ENCODE results near the gene ATG7.
"Not testable (repeated sequence)": the region's sequence is repeated elsewhere in the genome, so short reads cannot be mapped to it uniquely, and the experiment has no call there.

The ATG7 gene

GRCh38 chr3:11405323-11405722 lies 133.1 kb downstream of the ATG7 start:
- no peak overlapping the region for H3K27ac ChIP-seq
- TF ChIP-seq CTCF (IDR thresholded peaks at IDR 0.05) = no peak
- DNase-seq (ENCODE audit: low spot score) = no peak
- H3K4me3 ChIP-seq = no peak overlapping the region

GRCh38 chr3:11407644-11408043 lies 135.4 kb downstream of the ATG7 start:
- no peak for DNase-seq (ENCODE audit: low spot score)
- TF ChIP-seq CTCF (IDR thresholded peaks at IDR 0.05) = no peak
- no peak overlapping the region for H3K27ac ChIP-seq
- no peak overlapping the region for H3K4me3 ChIP-seq

GRCh38 chr3:11408324-11408859 lies 136.2 kb downstream of the ATG7 start:
- not testable (repeated sequence) for DNase-seq (ENCODE audit: low spot score); H3K4me3 ChIP-seq; H3K27ac ChIP-seq

GRCh38 chr3:11410564-11410963 lies 138.4 kb downstream of the ATG7 start:
- TF ChIP-seq CTCF (IDR thresholded peaks at IDR 0.05) = no peak
- H3K27ac ChIP-seq = no peak overlapping the region
- no peak overlapping the region for H3K4me3 ChIP-seq
- DNase-seq (ENCODE audit: low spot score) = no peak

- H3K4me3 ChIP-seq = no peak overlapping the region
- no peak for TF ChIP-seq CTCF (IDR thresholded peaks at IDR 0.05)
- DNase-seq (ENCODE audit: low spot score) = no peak
- no peak overlapping the region for H3K27ac ChIP-seq
These were observed 139.8 kb downstream of the ATG7 start for GRCh38 chr3:11411956-11412355.

- no peak for DNase-seq (ENCODE audit: low spot score)
- no peak for TF ChIP-seq CTCF (IDR thresholded peaks at IDR 0.05)
- Histone ChIP-seq H3K4me3 (no peak overlapping the region), H3K27ac (no peak overlapping the region)
These were observed 140.9 kb downstream of the ATG7 start for GRCh38 chr3:11413071-11413470.

GRCh38 chr3:11415099-11415498 lies 142.9 kb downstream of the ATG7 start:
- no peak for TF ChIP-seq CTCF (IDR thresholded peaks at IDR 0.05)
- Histone ChIP-seq H3K4me3 (no peak overlapping the region), H3K27ac (no peak overlapping the region)
- DNase-seq (ENCODE audit: low spot score) = no peak

- TF ChIP-seq CTCF (IDR thresholded peaks at IDR 0.05) = no peak
- no peak for DNase-seq (ENCODE audit: low spot score)
These were observed 147.9 kb downstream of the ATG7 start for GRCh38 chr3:11420066-11420465.

More at GRCh38 chr3:11420066-11420465, 147.9 kb downstream of the ATG7 start:
- no peak overlapping the region for H3K4me3 ChIP-seq
- H3K27ac ChIP-seq = no peak overlapping the region

Measured in coronary artery (tissue), 2 donors.